Thoracic aorta (tissue), 2 donors: ENCODE data around the gene OR4D5. TPM values are rescaled to one million over a fixed set of nuclear protein-coding genes. Genes with fewer than 3 reads are reported as not detected.

Experiments
- ATAC-seq: fragments of 150-250 bp; one replicate; pipeline ENCODE4 v1.8.0; 2017; ENCODE audit warnings: low read depth; ENCODE audit not compliant: insufficient number of reproducible peaks, low FRiP score
- DNase-seq: peaks from one replicate; pipeline ENCODE4 v3.0.0-alpha.2; 2020; ENCODE audit warnings: low spot score
- H3K27ac ChIP-seq, 2 donors: fragments of 200-600 bp; sonication (generic); 1 replicate in 1 of 2; 2 replicates in 1 of 2; pipeline ENCODE4 v1.5.1; 2016; ENCODE audit warnings: mild to moderate bottlenecking in 2 of 2, moderate library complexity in 2 of 2
- H3K27me3 ChIP-seq: fragments of 200-600 bp; sonication (generic); replicated peaks from 2 replicates; pipeline ENCODE4 v1.6.0; 2016; ENCODE audit warnings: mild to moderate bottlenecking; ENCODE audit not compliant: insufficient read depth
- H3K36me3 ChIP-seq: fragments of 200-600 bp; sonication (generic); one replicate; pipeline ENCODE4 v1.5.1; 2016
- H3K4me1 ChIP-seq, 2 donors: fragments of 200-600 bp; sonication (generic); 1 replicate in 1 of 2; 2 replicates in 1 of 2; pipeline versions ENCODE4 v1.5.1 to v1.6.0; 2016; ENCODE audit warnings: low read depth in 2 of 2, mild to moderate bottlenecking in 1 of 2; ENCODE audit not compliant: control insufficient read depth in 1 of 2
- H3K4me3 ChIP-seq: fragments of 200-600 bp; sonication (generic); 2 replicates; pipeline ENCODE4 v1.5.1; 2016; ENCODE audit warnings: mild to moderate bottlenecking
- H3K9me3 ChIP-seq: fragments of 200-600 bp; sonication (generic); 2 replicates; pipeline ENCODE4 v1.5.1; 2016
- CTCF ChIP-seq: fragments of 200-600 bp; sonication (generic); IDR thresholded peaks from one replicate; pipeline ENCODE4 v1.5.1; 2019; ENCODE audit warnings: antibody characterized with exemption
- total RNA-seq, 2 donors: library from RNA; depleted of rRNA; stranded (reverse); fragments of >200 nt; gene quantifications; one replicate each; pipeline versions ENCODE4 v1.1.0 to v1.2.3, GENCODE V29; 2016

The OR4D5 gene
- total RNA-seq, 2 donors from 2014 or later: not detected

- no peaks in the 10 kb centered on the region for H3K27me3 ChIP-seq
Measured at GRCh38 chr11:123904932-123905331, 34.5 kb upstream of the OR4D5 start.

GRCh38 chr11:123905826-123906225 lies 33.6 kb upstream of the OR4D5 start:
- H3K36me3 ChIP-seq: no peaks in the 10 kb centered on the region
- no peak overlapping the region for H3K27ac ChIP-seq
- no peak for ATAC-seq
- no peak for TF ChIP-seq CTCF
- no peaks in the 10 kb centered on the region for H3K9me3 ChIP-seq
- no peak overlapping the region for H3K4me3 ChIP-seq
- no peak for DNase-seq
- H3K27me3 ChIP-seq: no peaks in the 10 kb centered on the region
- no peaks in the 10 kb centered on the region for H3K4me1 ChIP-seq

More at GRCh38 chr11:123904932-123905331, 34.5 kb upstream of the OR4D5 start:
- Histone ChIP-seq H3K36me3 (no peaks in the 10 kb centered on the region), H3K4me3 (no peak overlapping the region), H3K4me1 (no peaks in the 10 kb centered on the region), H3K27ac (no peak overlapping the region), H3K9me3 (no peaks in the 10 kb centered on the region)
- ATAC-seq (no peak), DNase-seq (no peak)
- no peak for TF ChIP-seq CTCF

- Histone ChIP-seq H3K4me1 (no peaks in the 10 kb centered on the region), H3K9me3 (no peaks in the 10 kb centered on the region), H3K36me3 (no peaks in the 10 kb centered on the region), H3K27ac (no peak overlapping the region), H3K27me3 (no peaks in the 10 kb centered on the region), H3K4me3 (no peak overlapping the region)
- no peak for ATAC-seq
- DNase-seq: no peak
- no peak for TF ChIP-seq CTCF
Measured at GRCh38 chr11:123920943-123921342, 18.5 kb upstream of the OR4D5 start.

GRCh38 chr11:123924027-123924426 lies 15.4 kb upstream of the OR4D5 start:
- TF ChIP-seq CTCF: no peak
- H3K9me3 ChIP-seq: no peaks in the 10 kb centered on the region
- no peaks in the 10 kb centered on the region for H3K27me3 ChIP-seq
- DNase-seq (no peak), ATAC-seq (no peak)
- H3K36me3 ChIP-seq: no peaks in the 10 kb centered on the region
- H3K4me3 ChIP-seq: no peak overlapping the region
- no peak overlapping the region for H3K27ac ChIP-seq
- H3K4me1 ChIP-seq: no peaks in the 10 kb centered on the region

- no peak for ATAC-seq
- Histone ChIP-seq H3K4me1 (no peaks in the 10 kb centered on the region), H3K27me3 (no peaks in the 10 kb centered on the region), H3K27ac (no peak overlapping the region), H3K4me3 (no peak overlapping the region), H3K36me3 (no peaks in the 10 kb centered on the region), H3K9me3 (no peaks in the 10 kb centered on the region)
- no peak for DNase-seq
- no peak for TF ChIP-seq CTCF
Measured at GRCh38 chr11:123942413-123942812, 3.0 kb downstream of the OR4D5 start.
